ENCODE data around the gene TBC1D22B. TPM values are rescaled to one million over a fixed set of nuclear protein-coding genes. Genes with fewer than 3 reads are reported as not detected.

The TBC1D22B gene
- total and polyA plus RNA-seq, 2 of the 13 experiments (the other 11 are each of a cell fraction or from before 2014, with no cell fraction given) = 9.7 to 12.9 TPM

GRCh38 chr6:37359039-37359438, 101.5 kb downstream of the TBC1D22B start (continued):
- TF ChIP-seq ZNF609 (CRISPR knock-in tag; IDR thresholded peaks at IDR 0.05; ENCODE audit: borderline replicate concordance) (no peak), PAF1 (CRISPR knock-in tag; IDR thresholded peaks at IDR 0.05) (no peak), MLLT10 (CRISPR knock-in tag; IDR thresholded peaks at IDR 0.05) (no peak), ZSCAN9 (CRISPR knock-in tag; IDR thresholded peaks at IDR 0.05; ENCODE audit: borderline replicate concordance) (no peak), SP1 (IDR thresholded peaks at IDR 0.05) (no peak), SP1 (CRISPR knock-in tag; IDR thresholded peaks at IDR 0.05) (no peak)

GRCh38 chr6:37362101-37362828, 104.7 kb downstream of the TBC1D22B start:
- no TSS peak for BruUV-seq (replicated peaks)
- Histone ChIP-seq H3K9ac (ENCODE audit: insufficient read depth, low read depth, low read length) (no peak overlapping the region), H3K4me1 (ENCODE audit: insufficient read depth, low read length) (peaks cover 29% of the 10 kb centered on the region), H3K79me2 (ENCODE audit: insufficient read depth, low read length) (peaks cover 11% of the 10 kb centered on the region), H3K36me3 (replicated peaks in 1 of 2; ENCODE audit: control insufficient read depth in 1 of 2, insufficient read depth in 2 of 2, low read length in 2 of 2) (peaks cover 13 to 35% of the 10 kb centered on the region in 2 experiments), H3K9me3 (ENCODE audit: low read length) (no peaks in the 10 kb centered on the region), H4K20me1 (ENCODE audit: insufficient read depth, low read length) (peaks cover 4% of the 10 kb centered on the region; the same call in 1 of the 2 replicates), H3K4me2 (ENCODE audit: low read depth, low read length) (no peak overlapping the region), H2AFZ (ENCODE audit: low read length) (no peak overlapping the region), H3K27ac (ENCODE audit: extremely low read length, insufficient read depth, low read length) (no peak overlapping the region), H3K4me3 (replicated peaks in 1 of 3; ENCODE audit: insufficient read depth in 1 of 3, low read depth in 2 of 3, low read length in 3 of 3) (no peak overlapping the region), H3K27me3 (ENCODE audit: control insufficient read depth in 1 of 2, insufficient read depth in 2 of 2, low read length in 2 of 2) (no peaks in the 10 kb centered on the region)
- FAIRE-seq (no peak), DNase-seq (ENCODE audit: low spot score) (no peak), ATAC-seq (no peak)
- WGBS (ENCODE audit: low lambda C conversion rate) = 93% methylated on average over 2 of the region's 2 CpGs
- no peak for TF ChIP-seq ZSCAN22 (CRISPR knock-in tag; IDR thresholded peaks at IDR 0.05)
- no peak for TF ChIP-seq ZNF841 (CRISPR knock-in tag; IDR thresholded peaks at IDR 0.05; ENCODE audit: borderline replicate concordance)
- ChIA-PET CTCF (ENCODE audit: low intra/inter-chr PET ratio, low total read pairs) (no interaction called here), POLR2A (no interaction called here)
- intact Hi-C loops (cut with micrococcal nuclease; ENCODE audit: unreplicated experiment) = no loop called here
- in situ Hi-C loops (cut with HindIII; ENCODE audit: extremely low pct_ligation_motif_present, low pct_unique_long_range_greater_than_20kb) = no loop called here

Data from HepG2 (cell line).